Measurements from ENCODE around the gene SH3BP2.

The SH3BP2 gene

GRCh38 chr4:2806390-2807355 lies 13.8 kb downstream of the SH3BP2 start:
- TF ChIP-seq, protein P1, sequence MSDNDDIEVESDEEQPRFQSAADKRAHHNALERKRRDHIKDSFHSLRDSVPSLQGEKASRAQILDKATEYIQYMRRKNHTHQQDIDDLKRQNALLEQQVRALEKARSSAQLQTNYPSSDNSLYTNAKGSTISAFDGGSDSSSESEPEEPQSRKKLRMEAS (IDR thresholded peaks at IDR 0.05; ENCODE audit: low read depth, low read length), result no peak
- TF ChIP-seq MYC (IDR thresholded peaks at IDR 0.05; ENCODE audit: low read depth, low read length) (no peak), POLR2A (IDR thresholded peaks at IDR 0.05; ENCODE audit: extremely low read depth, insufficient read length) (no peak)
- TF ChIP-seq, protein P2, sequence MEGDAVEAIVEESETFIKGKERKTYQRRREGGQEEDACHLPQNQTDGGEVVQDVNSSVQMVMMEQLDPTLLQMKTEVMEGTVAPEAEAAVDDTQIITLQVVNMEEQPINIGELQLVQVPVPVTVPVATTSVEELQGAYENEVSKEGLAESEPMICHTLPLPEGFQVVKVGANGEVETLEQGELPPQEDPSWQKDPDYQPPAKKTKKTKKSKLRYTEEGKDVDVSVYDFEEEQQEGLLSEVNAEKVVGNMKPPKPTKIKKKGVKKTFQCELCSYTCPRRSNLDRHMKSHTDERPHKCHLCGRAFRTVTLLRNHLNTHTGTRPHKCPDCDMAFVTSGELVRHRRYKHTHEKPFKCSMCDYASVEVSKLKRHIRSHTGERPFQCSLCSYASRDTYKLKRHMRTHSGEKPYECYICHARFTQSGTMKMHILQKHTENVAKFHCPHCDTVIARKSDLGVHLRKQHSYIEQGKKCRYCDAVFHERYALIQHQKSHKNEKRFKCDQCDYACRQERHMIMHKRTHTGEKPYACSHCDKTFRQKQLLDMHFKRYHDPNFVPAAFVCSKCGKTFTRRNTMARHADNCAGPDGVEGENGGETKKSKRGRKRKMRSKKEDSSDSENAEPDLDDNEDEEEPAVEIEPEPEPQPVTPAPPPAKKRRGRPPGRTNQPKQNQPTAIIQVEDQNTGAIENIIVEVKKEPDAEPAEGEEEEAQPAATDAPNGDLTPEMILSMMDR (IDR thresholded peaks at IDR 0.05; ENCODE audit: low read depth, low read length), result no peak
- no peak for DNase-seq (ENCODE audit: low read depth)
- H3K4me3 ChIP-seq (ENCODE audit: low read depth, low read length), result no peak overlapping the region

DNA sequence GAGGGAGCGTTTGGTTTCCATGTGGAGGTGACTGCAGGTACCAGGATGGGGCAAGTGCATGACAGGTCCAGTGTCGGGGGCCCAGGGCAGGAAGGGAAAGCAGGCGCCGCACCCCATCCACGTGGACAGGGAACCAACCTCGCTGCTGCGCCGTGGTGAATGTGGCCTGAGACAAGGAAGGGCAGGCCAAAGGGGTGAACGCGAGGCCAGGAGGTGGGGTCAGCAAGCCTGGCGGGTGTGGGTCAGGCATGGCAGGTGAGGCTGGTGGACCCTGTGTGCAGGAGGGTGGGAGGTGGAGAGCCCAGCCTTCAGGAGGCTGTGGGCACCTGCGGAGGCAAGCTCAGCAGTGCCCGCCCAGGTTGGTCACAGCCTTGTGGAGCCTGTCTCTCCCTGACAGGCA lies 14.7 kb downstream of the SH3BP2 start:
- TF ChIP-seq, protein P1 (IDR thresholded peaks at IDR 0.05; ENCODE audit: low read depth, low read length), result no peak
- TF ChIP-seq POLR2A (IDR thresholded peaks at IDR 0.05; ENCODE audit: extremely low read depth, insufficient read length), result no peak
- TF ChIP-seq, protein P2 (IDR thresholded peaks at IDR 0.05; ENCODE audit: low read depth, low read length), result no peak
- no peak for TF ChIP-seq MYC (IDR thresholded peaks at IDR 0.05; ENCODE audit: low read depth, low read length)
- no peak for DNase-seq (ENCODE audit: low read depth)

DNA sequence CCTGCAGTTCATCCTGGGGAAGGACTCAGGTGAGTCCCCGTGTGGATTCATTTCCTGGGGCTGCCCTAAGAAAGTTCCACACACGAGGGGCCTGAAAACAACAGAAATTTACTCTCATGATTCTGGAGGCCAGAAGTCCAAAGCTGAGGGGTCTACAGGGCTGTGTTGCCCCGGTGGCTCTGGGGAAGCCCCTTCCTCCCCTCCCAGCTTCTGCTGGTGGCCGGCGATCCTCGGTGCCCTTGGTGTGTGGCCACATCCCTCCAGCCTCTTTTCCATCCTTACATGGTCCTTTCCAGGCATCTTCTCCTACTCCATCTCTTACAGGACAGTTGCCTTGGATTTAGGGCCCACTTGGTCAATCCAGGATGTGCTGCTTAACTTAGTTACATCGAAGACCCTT lies 15.1 kb downstream of the SH3BP2 start:
- DNase-seq (ENCODE audit: low read depth), result no peak
- TF ChIP-seq POLR2A (IDR thresholded peaks at IDR 0.05; ENCODE audit: extremely low read depth, insufficient read length) (no peak), MYC (IDR thresholded peaks at IDR 0.05; ENCODE audit: low read depth, low read length) (no peak)
- TF ChIP-seq, protein P1 (IDR thresholded peaks at IDR 0.05; ENCODE audit: low read depth, low read length), result no peak
- TF ChIP-seq, protein P2 (IDR thresholded peaks at IDR 0.05; ENCODE audit: low read depth, low read length), result no peak
- no peak overlapping the region for H3K4me3 ChIP-seq (ENCODE audit: low read depth, low read length)

More for the DNA sequence above, 14.7 kb downstream of the SH3BP2 start:
- H3K4me3 ChIP-seq (ENCODE audit: low read depth, low read length), result no peak overlapping the region

DNA sequence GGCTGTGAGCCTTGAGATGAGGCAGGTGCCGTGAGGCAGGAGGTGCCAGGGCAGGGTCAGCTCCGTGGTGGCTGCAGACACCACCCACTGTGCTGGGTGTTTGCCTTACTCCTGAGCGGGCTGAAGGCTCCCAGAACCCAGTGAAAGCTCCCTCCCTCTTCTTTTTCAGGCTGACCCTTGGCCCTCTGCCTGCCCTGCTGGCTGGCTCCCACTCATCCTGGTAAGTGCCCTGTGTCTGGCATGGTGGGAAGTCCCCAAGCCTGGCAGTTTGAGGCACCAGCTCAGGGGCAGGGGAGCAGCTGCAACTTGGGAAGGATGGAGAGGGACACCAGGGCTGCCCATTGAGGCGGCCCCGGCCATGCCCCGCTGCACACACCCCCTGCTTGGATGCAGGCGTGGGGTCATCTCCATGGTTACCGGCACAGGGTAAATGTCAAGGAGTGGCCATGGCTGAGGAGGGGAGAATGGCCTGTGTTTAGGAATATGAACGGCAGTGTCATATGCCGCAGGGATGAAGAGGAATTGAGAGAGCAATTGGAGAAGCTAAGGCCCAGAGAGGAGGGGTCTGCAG lies 16.8 kb downstream of the SH3BP2 start:
- DNase-seq (ENCODE audit: low read depth), result no peak
- H3K4me3 ChIP-seq (ENCODE audit: low read depth, low read length), result no peak overlapping the region
- no peak for TF ChIP-seq POLR2A (IDR thresholded peaks at IDR 0.05; ENCODE audit: extremely low read depth, insufficient read length)
- TF ChIP-seq, protein P2 (IDR thresholded peaks at IDR 0.05; ENCODE audit: low read depth, low read length), result no peak
- TF ChIP-seq, protein P1 (IDR thresholded peaks at IDR 0.05; ENCODE audit: low read depth, low read length), result no peak
- TF ChIP-seq MYC (IDR thresholded peaks at IDR 0.05; ENCODE audit: low read depth, low read length), result no peak

DNA sequence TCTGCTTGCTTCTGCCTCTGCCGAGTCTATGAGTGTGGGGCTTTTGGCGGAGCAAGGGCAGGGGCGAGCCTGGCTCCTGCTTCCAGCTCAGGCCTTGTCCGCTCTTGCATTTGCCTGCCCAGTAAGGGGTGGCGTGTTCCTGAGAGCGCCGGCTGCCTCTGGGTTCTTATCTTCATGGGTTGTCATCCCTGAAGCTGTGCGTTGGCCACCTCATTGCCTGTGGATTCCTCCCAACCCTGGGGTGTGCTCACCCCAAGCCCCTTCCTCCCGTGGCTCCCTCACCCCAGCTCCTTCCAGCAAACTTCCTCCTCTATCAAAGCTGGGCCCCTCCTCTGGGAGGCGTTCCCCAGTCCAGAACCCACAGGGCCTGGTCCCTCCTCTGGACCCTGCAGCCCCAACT lies 17.5 kb downstream of the SH3BP2 start:
- TF ChIP-seq POLR2A (IDR thresholded peaks at IDR 0.05; ENCODE audit: extremely low read depth, insufficient read length) (no peak), MYC (IDR thresholded peaks at IDR 0.05; ENCODE audit: low read depth, low read length) (no peak)
- TF ChIP-seq, protein P2 (IDR thresholded peaks at IDR 0.05; ENCODE audit: low read depth, low read length), result no peak
- TF ChIP-seq, protein P1 (IDR thresholded peaks at IDR 0.05; ENCODE audit: low read depth, low read length), result no peak
- no peak overlapping the region for H3K4me3 ChIP-seq (ENCODE audit: low read depth, low read length)
- peak; percentile 52 for DNase-seq (ENCODE audit: low read depth)

Data from NB4 (cell line).